Body of pancreas (tissue), 4 donors: ENCODE measurements around the gene CACNG5.

ENCODE experiments used
- CTCF ChIP-seq, 7 experiments: fragments of 450-650 bp in 4 of 7; fragments of 200-600 bp in 3 of 7; sonication (generic) in 3 of 7; IDR thresholded peaks; one replicate each; pipeline ENCODE4 v1.5.1; 2016 to 2019; ENCODE audit warnings: antibody characterized with exemption in 7 of 7
- POLR2A ChIP-seq, 3 donors: fragments of 450-650 bp; IDR thresholded peaks; one replicate each; pipeline ENCODE4 v1.6.1; 2016; ENCODE audit warnings: antibody characterized with exemption in 3 of 3, mild to moderate bottlenecking in 2 of 3

GRCh38 chr17:66855204-66855603 is 20.3 kb downstream of the CACNG5 start:
- TF ChIP-seq CTCF (IDR thresholded peaks at IDR 0.05) (no peak), POLR2A (IDR thresholded peaks at IDR 0.05) (no peak)
